GM21360 (cell line): ENCODE data around the gene MRPL11.

ENCODE experiments used
- ATAC-seq: cut with Tn5 transposase; IDR thresholded peaks from one replicate; pipeline ENCODE4 v1.9.1; 2021; ENCODE audit warnings: mild to moderate bottlenecking, moderate library complexity; ENCODE audit not compliant: unreplicated experiment

The MRPL11 gene

GRCh38 chr11:66438504-66439466, at the start of gene MRPL11:
Gene MRPL11, minus strand, starts transcription at chr11:66438848. Its CDS starts 94 bp downstream, at chr11:66438754.
- ATAC-seq = peak; percentile 92

GRCh38 chr11:66484806-66485380, 46.2 kb upstream of the MRPL11 start:
- ATAC-seq = no peak

GRCh38 chr11:66480117-66480938, 41.7 kb upstream of the MRPL11 start, which contains the start of gene DPP3:
Gene DPP3, plus strand, starts transcription at chr11:66480434. Its CDS starts 1,767 bp downstream, at chr11:66482201.
- peak; percentile 79 for ATAC-seq

GRCh38 chr11:66479394-66480116, 40.9 kb upstream of the MRPL11 start:
- ATAC-seq = peak; percentile 11

GRCh38 chr11:66478729-66479393, 40.2 kb upstream of the MRPL11 start:
- ATAC-seq = no peak

GRCh38 chr11:66477263-66478201, 38.9 kb upstream of the MRPL11 start:
- ATAC-seq = no peak

GRCh38 chr11:66476841-66477251, 38.2 kb upstream of the MRPL11 start:
- ATAC-seq = no peak

- no peak for ATAC-seq
Measured at GRCh38 chr11:66476173-66476840, 37.7 kb upstream of the MRPL11 start.

- no peak for ATAC-seq
Measured at GRCh38 chr11:66475349-66476172, 36.9 kb upstream of the MRPL11 start.

- no peak for ATAC-seq
Measured at GRCh38 chr11:66473608-66474515, 35.2 kb upstream of the MRPL11 start.

- no peak for ATAC-seq
Measured at GRCh38 chr11:66473167-66473566, 34.5 kb upstream of the MRPL11 start.

- no peak for ATAC-seq
Measured at GRCh38 chr11:66472054-66472453, 33.4 kb upstream of the MRPL11 start.

- no peak for ATAC-seq
Measured at GRCh38 chr11:66471142-66471541, 32.5 kb upstream of the MRPL11 start.

- ATAC-seq = no peak
Measured at GRCh38 chr11:66470015-66470414, 31.4 kb upstream of the MRPL11 start.

- no peak for ATAC-seq
Measured at GRCh38 chr11:66469441-66469840, 30.8 kb upstream of the MRPL11 start.

GRCh38 chr11:66468691-66469090, 30.0 kb upstream of the MRPL11 start:
- no peak for ATAC-seq
